GM23338 (cell line): ENCODE results near the gene SH3RF3. TPM values are rescaled to one million over a fixed set of nuclear protein-coding genes. Genes with fewer than 3 reads are reported as not detected.
A peak's percentile ranks its signal among the peaks of the same experiment; 100 is the strongest.
"Not testable (repeated sequence)": the region's sequence is repeated elsewhere in the genome, so short reads cannot be mapped to it uniquely, and the experiment has no call there.

Experiments used
- ATAC-seq: fragments of 200-7000 bp; cut with Tn5 transposase; 3 replicates; pipeline ENCODE4 v1.9.1; 2020
- DNase-seq: peaks from one replicate; pipeline ENCODE4 v3.0.0-alpha.2; 2015; ENCODE audit warnings: low spot score
- H2AFZ ChIP-seq: fragments of 200-600 bp; sonication (generic); 2 replicates; pipeline ENCODE4 v1.8.0; 2016; ENCODE audit warnings: antibody characterized with exemption, mild to moderate bottlenecking, moderate library complexity
- H3F3A ChIP-seq: fragments of 200-600 bp; sonication (generic); replicated peaks from 2 replicates; pipeline ENCODE4 v1.8.0; 2017; ENCODE audit warnings: antibody characterized with exemption, mixed run types, low read depth
- H3K27ac ChIP-seq: fragments of 200-600 bp; sonication (generic); 2 replicates; pipeline ENCODE4 v1.6.1; 2016; ENCODE audit warnings: low read depth
- H3K27me3 ChIP-seq: fragments of 200-600 bp; sonication (generic); 2 replicates; pipeline ENCODE4 v1.8.0; 2016; ENCODE audit warnings: mild to moderate bottlenecking, mixed run types, moderate library complexity; ENCODE audit not compliant: insufficient read depth
- H3K36me3 ChIP-seq: fragments of 200-600 bp; sonication (generic); 2 replicates; pipeline ENCODE4 v1.8.0; 2016; ENCODE audit warnings: mild to moderate bottlenecking; ENCODE audit not compliant: insufficient read depth
- H3K4me1 ChIP-seq: fragments of 200-600 bp; sonication (generic); 2 replicates; pipeline ENCODE4 v1.8.0; 2016; ENCODE audit warnings: mild to moderate bottlenecking, moderate library complexity; ENCODE audit not compliant: insufficient read depth
- H3K4me2 ChIP-seq: fragments of 200-600 bp; sonication (generic); 2 replicates; pipeline ENCODE4 v1.7.1; 2017; ENCODE audit warnings: mixed run types
- H3K4me3 ChIP-seq: fragments of 200-600 bp; sonication (generic); 2 replicates; pipeline ENCODE4 v1.6.1; 2016; ENCODE audit warnings: mixed run types
- H3K79me2 ChIP-seq: fragments of 200-600 bp; sonication (generic); replicated peaks from 2 replicates; pipeline ENCODE4 v1.8.0; 2017; ENCODE audit warnings: mild to moderate bottlenecking; ENCODE audit not compliant: insufficient read depth
- H3K9me2 ChIP-seq: fragments of 200-600 bp; sonication (generic); 2 replicates; pipeline ENCODE4 v1.8.0; 2017; ENCODE audit not compliant: insufficient read depth
- H4K20me1 ChIP-seq: fragments of 200-600 bp; sonication (generic); replicated peaks from 2 replicates; pipeline ENCODE4 v1.8.0; 2017; ENCODE audit warnings: mild to moderate bottlenecking; ENCODE audit not compliant: insufficient read depth
- H3K27ac Mint-ChIP-seq: 2 replicates; pipeline ENCODE4 v1.8.0; 2020; ENCODE audit warnings: inconsistent platforms, mild to moderate bottlenecking, moderate library complexity, mixed read lengths
- H3K27me3 Mint-ChIP-seq: 3 replicates; pipeline ENCODE4 v1.8.0; 2022; ENCODE audit warnings: low read depth, mild to moderate bottlenecking, moderate library complexity, mixed read lengths, inconsistent platforms; ENCODE audit not compliant: insufficient read depth, poor library complexity
- H3K36me3 Mint-ChIP-seq: 3 replicates; pipeline ENCODE4 v1.8.0; 2021; ENCODE audit warnings: low read depth, mild to moderate bottlenecking, inconsistent platforms, moderate library complexity, mixed read lengths
- H3K4me1 Mint-ChIP-seq: 3 replicates; pipeline ENCODE4 v1.8.0; 2020; ENCODE audit warnings: mild to moderate bottlenecking, inconsistent platforms, mixed read lengths
- H3K4me3 Mint-ChIP-seq: 3 replicates; pipeline ENCODE4 v1.8.0; 2021; ENCODE audit warnings: moderate library complexity, mild to moderate bottlenecking, inconsistent platforms, mixed read lengths
- H3K9me3 Mint-ChIP-seq: 3 replicates; pipeline ENCODE4 v1.8.0; 2020; ENCODE audit warnings: moderate library complexity, mild to moderate bottlenecking, inconsistent platforms, mixed read lengths
- EZH2 ChIP-seq: fragments of 200-600 bp; sonication (generic); IDR thresholded peaks from one replicate; pipeline ENCODE4 v1.8.0; 2017; ENCODE audit warnings: antibody characterized with exemption, mild to moderate bottlenecking, low read depth; ENCODE audit not compliant: unreplicated experiment
- EZH2phosphoT487 ChIP-seq: fragments of 200-600 bp; sonication (generic); IDR thresholded peaks from one replicate; pipeline ENCODE4 v1.8.1; 2018; ENCODE audit warnings: antibody characterized with exemption; ENCODE audit not compliant: unreplicated experiment
- JUNB ChIP-seq: IDR thresholded peaks from one replicate; pipeline ENCODE4 v1.6.1; 2016; ENCODE audit warnings: antibody characterized with exemption; ENCODE audit not compliant: unreplicated experiment
- NANOG ChIP-seq: IDR thresholded peaks from 2 replicates; pipeline ENCODE4 v1.6.1; 2016; ENCODE audit warnings: antibody characterized with exemption, borderline replicate concordance
- ZNF462 ChIP-seq: fragments of 250-450 bp; sonication (Bioruptor Pico); IDR thresholded peaks from 2 replicates; pipeline ENCODE4 v1.5.0; 2020; ENCODE audit warnings: mild to moderate bottlenecking, moderate library complexity
- polyA plus RNA-seq: library from polyadenylated mRNA; unstranded; fragments of >200 nt; fragmentation: Nextera tagmentation; extraction: Ambion mirVana; gene quantifications from 2 replicates; pipeline ENCODE4 v1.2.1, GENCODE V29; 2016
- total RNA-seq: library from RNA; depleted of rRNA; stranded (reverse); fragments of >200 nt; shearing (Covaris generic); gene quantifications from 2 replicates; pipeline ENCODE4 v1.2.3, GENCODE V29; 2014
- TF ChIP-seq, protein P1 (sequence below), 2 experiments: fragments of 200-600 bp in 1 of 2; sonication (generic) in 1 of 2; conservative IDR thresholded peaks; 2 replicates each; pipeline versions ENCODE4 v1.5.1 to v1.6.1; 2016 to 2017; ENCODE audit warnings: antibody characterized with exemption in 2 of 2, low read depth in 2 of 2, mild to moderate bottlenecking in 2 of 2, moderate library complexity in 1 of 2

The SH3RF3 gene
- total and polyA plus RNA-seq, 2 experiments from 2014 or later: 0.11 to 0.63 TPM

DNA sequence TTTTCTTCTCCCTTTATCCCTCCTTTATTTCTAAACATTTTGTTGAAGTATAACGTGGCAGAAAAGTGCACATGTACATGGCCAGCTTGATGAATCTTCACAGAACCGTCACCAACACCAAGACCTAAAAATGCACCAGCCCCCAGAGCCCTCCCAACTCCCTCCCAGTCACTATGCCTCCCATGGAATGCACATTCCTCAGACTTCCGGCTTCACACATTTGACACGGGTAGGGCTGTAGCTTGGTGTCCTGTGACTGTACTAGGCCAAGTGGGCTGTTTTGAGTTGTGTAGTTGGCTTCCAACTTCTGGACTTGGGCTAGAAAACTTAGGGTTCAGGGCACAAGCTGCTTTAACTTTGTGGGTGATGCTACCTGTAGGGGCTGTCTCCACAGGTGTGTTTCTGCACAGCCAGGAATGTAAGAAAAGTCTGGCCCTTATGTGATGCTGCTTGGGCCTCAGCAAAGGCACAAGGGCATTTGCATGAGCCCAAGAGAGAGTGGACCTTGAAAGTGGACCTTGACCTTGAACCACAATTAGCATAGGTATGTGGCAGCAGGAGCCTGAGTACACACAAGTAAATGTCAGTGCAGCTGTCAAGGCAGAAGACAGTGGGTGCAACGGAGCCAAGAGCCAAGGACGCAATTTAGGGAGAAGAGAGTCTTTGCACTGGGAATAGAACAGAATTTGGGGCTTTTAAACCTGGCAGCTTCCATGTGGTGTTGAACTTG, 406.4 kb downstream of the SH3RF3 start:
- H3F3A ChIP-seq: no peaks in the 10 kb centered on the region
- H3K79me2 ChIP-seq: no peaks in the 10 kb centered on the region
- no peak overlapping the region for H3K4me2 ChIP-seq
- Mint-ChIP-seq H3K36me3 (peaks cover 7% of the 10 kb centered on the region), H3K27ac (no peak overlapping the region), H3K4me3 (no peak overlapping the region), H3K27me3 (peaks cover 2% of the 10 kb centered on the region), H3K4me1 (peaks cover 5% of the 10 kb centered on the region; the same call in 1 of the 3 replicates), H3K9me3 (peaks cover 17% of the 10 kb centered on the region)
- H3K36me3 ChIP-seq: no peaks in the 10 kb centered on the region
- no peaks in the 10 kb centered on the region for H3K4me1 ChIP-seq
- peak; percentile 10 for DNase-seq
- H3K27me3 ChIP-seq: no peaks in the 10 kb centered on the region
- H3K9me2 ChIP-seq: no peaks in the 10 kb centered on the region
- no peaks in the 10 kb centered on the region for H4K20me1 ChIP-seq
- no peak for ATAC-seq
- no peak overlapping the region for H3K4me3 ChIP-seq
- TF ChIP-seq EZH2: no peak
- TF ChIP-seq, protein P1, sequence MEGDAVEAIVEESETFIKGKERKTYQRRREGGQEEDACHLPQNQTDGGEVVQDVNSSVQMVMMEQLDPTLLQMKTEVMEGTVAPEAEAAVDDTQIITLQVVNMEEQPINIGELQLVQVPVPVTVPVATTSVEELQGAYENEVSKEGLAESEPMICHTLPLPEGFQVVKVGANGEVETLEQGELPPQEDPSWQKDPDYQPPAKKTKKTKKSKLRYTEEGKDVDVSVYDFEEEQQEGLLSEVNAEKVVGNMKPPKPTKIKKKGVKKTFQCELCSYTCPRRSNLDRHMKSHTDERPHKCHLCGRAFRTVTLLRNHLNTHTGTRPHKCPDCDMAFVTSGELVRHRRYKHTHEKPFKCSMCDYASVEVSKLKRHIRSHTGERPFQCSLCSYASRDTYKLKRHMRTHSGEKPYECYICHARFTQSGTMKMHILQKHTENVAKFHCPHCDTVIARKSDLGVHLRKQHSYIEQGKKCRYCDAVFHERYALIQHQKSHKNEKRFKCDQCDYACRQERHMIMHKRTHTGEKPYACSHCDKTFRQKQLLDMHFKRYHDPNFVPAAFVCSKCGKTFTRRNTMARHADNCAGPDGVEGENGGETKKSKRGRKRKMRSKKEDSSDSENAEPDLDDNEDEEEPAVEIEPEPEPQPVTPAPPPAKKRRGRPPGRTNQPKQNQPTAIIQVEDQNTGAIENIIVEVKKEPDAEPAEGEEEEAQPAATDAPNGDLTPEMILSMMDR (conservative IDR thresholded peaks at IDR 0.05; ENCODE audit: low read depth in 2 of 2): no peak
- no peak for TF ChIP-seq JUNB
- no peak for TF ChIP-seq ZNF462 (CRISPR knock-in tag)
- TF ChIP-seq EZH2phosphoT487: no peak
- no peak for TF ChIP-seq NANOG
- H3K27ac ChIP-seq: no peak overlapping the region
- H2AFZ ChIP-seq: no peak overlapping the region

- not testable (repeated sequence) for DNase-seq, H3K4me2 ChIP-seq, H3K27me3 Mint-ChIP-seq, H3K4me3 Mint-ChIP-seq, ATAC-seq, H3K4me1 ChIP-seq, H4K20me1 ChIP-seq, H3K4me3 ChIP-seq, H3K36me3 Mint-ChIP-seq, H3K36me3 ChIP-seq, H3K9me2 ChIP-seq, H3K27ac Mint-ChIP-seq, H3K27ac ChIP-seq, H3K27me3 ChIP-seq, H3K4me1 Mint-ChIP-seq, H2AFZ ChIP-seq, H3F3A ChIP-seq, H3K79me2 ChIP-seq
- H3K9me3 Mint-ChIP-seq: peaks cover 17% of the 10 kb centered on the region
These were observed 407.6 kb downstream of the SH3RF3 start for GRCh38 chr2:109536556-109536955.
